22Rv1 (cell line): ENCODE results near the gene WDR72.

ENCODE experiments used
- ZFX ChIP-seq: fragments of 450-650 bp; IDR thresholded peaks from 2 replicates; pipeline ENCODE4 v1.6.1; 2017; ENCODE audit warnings: antibody characterized with exemption, borderline replicate concordance
- TF ChIP-seq, protein P1 (sequence below): fragments of 450-650 bp; IDR thresholded peaks from 2 replicates; pipeline ENCODE4 v1.5.1; 2017; ENCODE audit warnings: mild to moderate bottlenecking

GRCh38 chr15:53565721-53566120 is 193.7 kb downstream of the WDR72 start:
- TF ChIP-seq, protein P1, sequence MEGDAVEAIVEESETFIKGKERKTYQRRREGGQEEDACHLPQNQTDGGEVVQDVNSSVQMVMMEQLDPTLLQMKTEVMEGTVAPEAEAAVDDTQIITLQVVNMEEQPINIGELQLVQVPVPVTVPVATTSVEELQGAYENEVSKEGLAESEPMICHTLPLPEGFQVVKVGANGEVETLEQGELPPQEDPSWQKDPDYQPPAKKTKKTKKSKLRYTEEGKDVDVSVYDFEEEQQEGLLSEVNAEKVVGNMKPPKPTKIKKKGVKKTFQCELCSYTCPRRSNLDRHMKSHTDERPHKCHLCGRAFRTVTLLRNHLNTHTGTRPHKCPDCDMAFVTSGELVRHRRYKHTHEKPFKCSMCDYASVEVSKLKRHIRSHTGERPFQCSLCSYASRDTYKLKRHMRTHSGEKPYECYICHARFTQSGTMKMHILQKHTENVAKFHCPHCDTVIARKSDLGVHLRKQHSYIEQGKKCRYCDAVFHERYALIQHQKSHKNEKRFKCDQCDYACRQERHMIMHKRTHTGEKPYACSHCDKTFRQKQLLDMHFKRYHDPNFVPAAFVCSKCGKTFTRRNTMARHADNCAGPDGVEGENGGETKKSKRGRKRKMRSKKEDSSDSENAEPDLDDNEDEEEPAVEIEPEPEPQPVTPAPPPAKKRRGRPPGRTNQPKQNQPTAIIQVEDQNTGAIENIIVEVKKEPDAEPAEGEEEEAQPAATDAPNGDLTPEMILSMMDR = no peak
- TF ChIP-seq ZFX = no peak
